ENCODE measurements around the gene YTHDC1.
A peak's percentile ranks its signal among the peaks of the same experiment; 100 is the strongest.
"Not testable (repeated sequence)": the region's sequence is repeated elsewhere in the genome, so short reads cannot be mapped to it uniquely, and the experiment has no call there.

YTHDC1 gene

GRCh38 chr4:68349649-68350360 is at the start of gene YTHDC1:
YTHDC1 (minus strand) TSS chr4:68350090; CDS start chr4:68349753, 337 bp downstream.
- Histone ChIP-seq H3K9me3 (ENCODE audit: control insufficient read depth, insufficient read depth, low read length) (no peaks in the 10 kb centered on the region), H3K9ac (ENCODE audit: low read depth, low read length) (peak within 1 kb of the TSS; percentile 100), H3K4me1 (ENCODE audit: insufficient read depth, low read length) (peaks cover 14% of the 10 kb centered on the region; the same call in 1 of the 2 replicates), H3K36me3 (ENCODE audit: insufficient read depth, low read length) (peaks cover 3% of the 10 kb centered on the region; the same call in 1 of the 2 replicates)

- no peaks in the 10 kb centered on the region; the same call in 1 of the 2 replicates for H3K9me3 ChIP-seq (ENCODE audit: control insufficient read depth, insufficient read depth, low read length)
- H3K4me1 ChIP-seq (ENCODE audit: insufficient read depth, low read length) = peaks cover 15% of the 10 kb centered on the region
- no peak overlapping the region for H3K9ac ChIP-seq (ENCODE audit: low read depth, low read length)
- H3K36me3 ChIP-seq (ENCODE audit: insufficient read depth, low read length) = no peaks in the 10 kb centered on the region
Measured at GRCh38 chr4:68399306-68399705, 49.4 kb upstream of the YTHDC1 start.

GRCh38 chr4:68396756-68397155 is 46.9 kb upstream of the YTHDC1 start:
- Histone ChIP-seq H3K36me3 (ENCODE audit: insufficient read depth, low read length) (no peaks in the 10 kb centered on the region), H3K9me3 (ENCODE audit: control insufficient read depth, insufficient read depth, low read length) (no peaks in the 10 kb centered on the region; the same call in 1 of the 2 replicates), H3K4me1 (ENCODE audit: insufficient read depth, low read length) (peaks cover 13% of the 10 kb centered on the region), H3K9ac (ENCODE audit: low read depth, low read length) (no peak overlapping the region)

- peaks cover 31% of the 10 kb centered on the region for H3K4me1 ChIP-seq (ENCODE audit: insufficient read depth, low read length)
- no peaks in the 10 kb centered on the region for H3K9me3 ChIP-seq (ENCODE audit: control insufficient read depth, insufficient read depth, low read length)
- H3K36me3 ChIP-seq (ENCODE audit: insufficient read depth, low read length) = no peaks in the 10 kb centered on the region
- H3K9ac ChIP-seq (ENCODE audit: low read depth, low read length) = no peak overlapping the region
Measured at GRCh38 chr4:68391436-68391835, 41.5 kb upstream of the YTHDC1 start.

- no peaks in the 10 kb centered on the region for H3K36me3 ChIP-seq (ENCODE audit: insufficient read depth, low read length)
- H3K4me1 ChIP-seq (ENCODE audit: insufficient read depth, low read length) = peaks cover 31% of the 10 kb centered on the region
- H3K9me3 ChIP-seq (ENCODE audit: control insufficient read depth, insufficient read depth, low read length) = no peaks in the 10 kb centered on the region
- no peak overlapping the region; the same call in 1 of the 2 replicates for H3K9ac ChIP-seq (ENCODE audit: low read depth, low read length)
Measured at GRCh38 chr4:68390205-68390935, 40.5 kb upstream of the YTHDC1 start.

GRCh38 chr4:68389386-68389913 is 39.6 kb upstream of the YTHDC1 start:
- H3K4me1 ChIP-seq (ENCODE audit: insufficient read depth, low read length) = peaks cover 31% of the 10 kb centered on the region
- H3K9me3 ChIP-seq (ENCODE audit: control insufficient read depth, insufficient read depth, low read length); H3K36me3 ChIP-seq (ENCODE audit: insufficient read depth, low read length): not testable (repeated sequence)
- peak overlapping the region; percentile 38 for H3K9ac ChIP-seq (ENCODE audit: low read depth, low read length)

GRCh38 chr4:68388347-68388865 is 38.5 kb upstream of the YTHDC1 start:
- no peaks in the 10 kb centered on the region for H3K36me3 ChIP-seq (ENCODE audit: insufficient read depth, low read length)
- H3K9ac ChIP-seq (ENCODE audit: low read depth, low read length) = peak overlapping the region; percentile 23; the same call in 1 of the 2 replicates
- peaks cover 31% of the 10 kb centered on the region for H3K4me1 ChIP-seq (ENCODE audit: insufficient read depth, low read length)
- no peaks in the 10 kb centered on the region for H3K9me3 ChIP-seq (ENCODE audit: control insufficient read depth, insufficient read depth, low read length)

- peaks cover 15% of the 10 kb centered on the region for H3K4me1 ChIP-seq (ENCODE audit: insufficient read depth, low read length)
- no peaks in the 10 kb centered on the region for H3K36me3 ChIP-seq (ENCODE audit: insufficient read depth, low read length)
- H3K9me3 ChIP-seq (ENCODE audit: control insufficient read depth, insufficient read depth, low read length) = no peaks in the 10 kb centered on the region
- no peak overlapping the region for H3K9ac ChIP-seq (ENCODE audit: low read depth, low read length)
Measured at GRCh38 chr4:68385267-68385666, 35.4 kb upstream of the YTHDC1 start.

GRCh38 chr4:68383115-68383514 is 33.2 kb upstream of the YTHDC1 start:
- Histone ChIP-seq H3K4me1 (ENCODE audit: insufficient read depth, low read length) (peaks cover 10% of the 10 kb centered on the region), H3K36me3 (ENCODE audit: insufficient read depth, low read length) (no peaks in the 10 kb centered on the region), H3K9me3 (ENCODE audit: control insufficient read depth, insufficient read depth, low read length) (no peaks in the 10 kb centered on the region), H3K9ac (ENCODE audit: low read depth, low read length) (no peak overlapping the region)

GRCh38 chr4:68378226-68378625 is 28.3 kb upstream of the YTHDC1 start:
- H3K9ac ChIP-seq (ENCODE audit: low read depth, low read length) = no peak overlapping the region
- peaks cover 16% of the 10 kb centered on the region for H3K4me1 ChIP-seq (ENCODE audit: insufficient read depth, low read length)
- no peaks in the 10 kb centered on the region for H3K9me3 ChIP-seq (ENCODE audit: control insufficient read depth, insufficient read depth, low read length)
- no peaks in the 10 kb centered on the region for H3K36me3 ChIP-seq (ENCODE audit: insufficient read depth, low read length)

GRCh38 chr4:68375667-68376559 is 26.0 kb upstream of the YTHDC1 start:
- Histone ChIP-seq H3K9me3 (ENCODE audit: control insufficient read depth, insufficient read depth, low read length) (no peaks in the 10 kb centered on the region), H3K36me3 (ENCODE audit: insufficient read depth, low read length) (no peaks in the 10 kb centered on the region), H3K9ac (ENCODE audit: low read depth, low read length) (peak overlapping the region; percentile 35; the same call in 1 of the 2 replicates), H3K4me1 (ENCODE audit: insufficient read depth, low read length) (peaks cover 20% of the 10 kb centered on the region)

- Histone ChIP-seq H3K9ac (ENCODE audit: low read depth, low read length) (peak overlapping the region; percentile 52), H3K36me3 (ENCODE audit: insufficient read depth, low read length) (no peaks in the 10 kb centered on the region), H3K9me3 (ENCODE audit: control insufficient read depth, insufficient read depth, low read length) (no peaks in the 10 kb centered on the region), H3K4me1 (ENCODE audit: insufficient read depth, low read length) (peaks cover 15% of the 10 kb centered on the region; the same call in 1 of the 2 replicates)
Measured at GRCh38 chr4:68373513-68373912, 23.6 kb upstream of the YTHDC1 start.

- Histone ChIP-seq H3K9ac (ENCODE audit: low read depth, low read length) (peak overlapping the region; percentile 52), H3K4me1 (ENCODE audit: insufficient read depth, low read length) (peaks cover 13% of the 10 kb centered on the region; the same call in 1 of the 2 replicates), H3K36me3 (ENCODE audit: insufficient read depth, low read length) (no peaks in the 10 kb centered on the region), H3K9me3 (ENCODE audit: control insufficient read depth, insufficient read depth, low read length) (no peaks in the 10 kb centered on the region)
Measured at GRCh38 chr4:68372588-68372987, 22.7 kb upstream of the YTHDC1 start.

All from ES-I3 (cell line).